Neural cell (in vitro differentiated cells): ENCODE data around the gene JAK3. TPM values are rescaled to one million over a fixed set of nuclear protein-coding genes. Genes with fewer than 3 reads are reported as not detected.

ENCODE experiments used
- H2AFZ ChIP-seq: fragments of 200-600, 300-800 bp; sonication (generic), shearing (Covaris generic); 2 replicates; pipeline ENCODE4 v1.6.0; 2014; ENCODE audit warnings: low read depth, mild to moderate bottlenecking, antibody characterized with exemption, low read length, moderate library complexity
- H3F3A ChIP-seq: fragments of 200-600 bp; shearing (Covaris generic); 2 replicates; pipeline ENCODE4 v1.6.1; 2016; ENCODE audit warnings: mild to moderate bottlenecking, moderate library complexity, mixed read lengths, antibody characterized with exemption, low read length; ENCODE audit not compliant: insufficient read depth, poor library complexity, severe bottlenecking
- H3K27ac ChIP-seq: fragments of 200-600, 300-800 bp; sonication (generic), shearing (Covaris generic); 2 replicates; pipeline ENCODE4 v1.5.1; 2014; ENCODE audit warnings: mild to moderate bottlenecking, low read length, moderate library complexity
- H3K27me3 ChIP-seq: fragments of 300-800, 200-600 bp; sonication (generic), shearing (Covaris generic); 2 replicates; pipeline ENCODE4 v1.6.0; 2014; ENCODE audit warnings: mild to moderate bottlenecking, low read depth, low read length, moderate library complexity; ENCODE audit not compliant: insufficient read depth
- H3K36me3 ChIP-seq: fragments of 300-800, 200-600 bp; sonication (generic), shearing (Covaris generic); 2 replicates; pipeline ENCODE4 v1.5.1; 2014; ENCODE audit warnings: mild to moderate bottlenecking, antibody characterized with exemption, low read length, moderate library complexity; ENCODE audit not compliant: insufficient read depth
- H3K4me2 ChIP-seq: fragments of 300-800, 200-600 bp; sonication (generic), shearing (Covaris generic); 2 replicates; pipeline ENCODE4 v1.6.0; 2014; ENCODE audit warnings: mild to moderate bottlenecking, low read length
- H3K4me3 ChIP-seq: fragments of 300-800, 200-600 bp; sonication (generic), shearing (Covaris generic); 2 replicates; pipeline ENCODE4 v1.5.1; 2014; ENCODE audit warnings: mild to moderate bottlenecking, low read length, moderate library complexity
- H3K79me2 ChIP-seq: fragments of 200-600 bp; shearing (Covaris generic); replicated peaks from 2 replicates; pipeline ENCODE4 v1.6.0; 2014; ENCODE audit warnings: mild to moderate bottlenecking, low read length, moderate library complexity; ENCODE audit not compliant: insufficient read depth
- H3K9ac ChIP-seq: fragments of 300-800, 200-600 bp; sonication (generic), shearing (Covaris generic); 2 replicates; pipeline ENCODE4 v1.6.1; 2016; ENCODE audit warnings: mild to moderate bottlenecking, low read length, mixed read lengths
- H3K9me2 ChIP-seq: fragments of 200-600 bp; shearing (Covaris generic); 2 replicates; pipeline ENCODE4 v1.6.1; 2016; ENCODE audit warnings: mild to moderate bottlenecking, low read length, mixed read lengths; ENCODE audit not compliant: insufficient read depth
- H3K9me3 ChIP-seq: fragments of 200-600, 300-800 bp; sonication (generic), shearing (Covaris generic); 2 replicates; pipeline ENCODE4 v1.6.1; 2016; ENCODE audit warnings: mild to moderate bottlenecking, mixed run types, low read length, moderate library complexity, mixed read lengths
- H4K20me1 ChIP-seq: fragments of 200-600 bp; shearing (Covaris generic); 2 replicates; pipeline ENCODE4 v1.6.1; 2016; ENCODE audit warnings: mild to moderate bottlenecking, mixed run types; ENCODE audit not compliant: insufficient read depth
- CTCF ChIP-seq: fragments of 450-650 bp; IDR thresholded peaks from 2 replicates; pipeline ENCODE4 v1.5.1; 2014; ENCODE audit warnings: antibody characterized with exemption, mild to moderate bottlenecking, moderate library complexity; ENCODE audit not compliant: poor library complexity, severe bottlenecking
- EP300 ChIP-seq: fragments of 450-650 bp; conservative IDR thresholded peaks from 2 replicates; pipeline ENCODE4 v1.6.1; 2014; ENCODE audit warnings: antibody characterized with exemption, mild to moderate bottlenecking, moderate library complexity; ENCODE audit not compliant: poor library complexity, severe bottlenecking
- EZH2 ChIP-seq: fragments of 200-600, 300-800 bp; shearing (Covaris generic), sonication (generic); IDR thresholded peaks from 2 replicates; pipeline ENCODE4 v1.6.1; 2014; ENCODE audit warnings: antibody characterized with exemption, low read length, borderline replicate concordance, mild to moderate bottlenecking; ENCODE audit not compliant: insufficient read depth, poor library complexity, severe bottlenecking
- MXI1 ChIP-seq: fragments of 450-650 bp; conservative IDR thresholded peaks from 2 replicates; pipeline ENCODE4 v1.6.1; 2014; ENCODE audit warnings: antibody characterized with exemption, mild to moderate bottlenecking; ENCODE audit not compliant: poor library complexity, severe bottlenecking
- POLR2AphosphoS5 ChIP-seq: IDR thresholded peaks from 2 replicates; pipeline ENCODE4 v1.6.1; 2012
- RAD21 ChIP-seq: fragments of 450-650 bp; conservative IDR thresholded peaks from 2 replicates; pipeline ENCODE4 v1.6.1; 2014; ENCODE audit warnings: antibody characterized with exemption, mild to moderate bottlenecking, moderate library complexity
- REST ChIP-seq: IDR thresholded peaks from 2 replicates; pipeline ENCODE4 v1.6.1; 2012; ENCODE audit warnings: borderline replicate concordance
- SMC3 ChIP-seq: fragments of 450-650 bp; conservative IDR thresholded peaks from 2 replicates; pipeline ENCODE4 v1.6.1; 2014; ENCODE audit warnings: antibody characterized with exemption, mild to moderate bottlenecking, moderate library complexity; ENCODE audit not compliant: poor library complexity
- TAF1 ChIP-seq: IDR thresholded peaks from 2 replicates; pipeline ENCODE4 v1.6.1; 2012; ENCODE audit warnings: low read depth
- polyA plus RNA-seq: library from polyadenylated mRNA; depleted of rRNA; stranded (reverse); fragments of >200 nt; gene quantifications from 2 replicates; pipeline ENCODE4 v1.2.3, GENCODE V29; 2014

JAK3 gene
- polyA plus RNA-seq, 1 donor from 2014 or later, result 0.11 TPM

GRCh38 chr19:17831419-17831888 lies 16.3 kb downstream of the JAK3 start (continued):
- TF ChIP-seq EZH2, result no peak

- H3K4me3 ChIP-seq, result peak overlapping the region; percentile 67
- TF ChIP-seq MXI1, result no peak
- no peak for TF ChIP-seq EZH2
- no peak for TF ChIP-seq POLR2AphosphoS5
- TF ChIP-seq CTCF, result no peak
- no peak for TF ChIP-seq SMC3
- TF ChIP-seq TAF1, result no peak
- no peak for TF ChIP-seq EP300
- no peak for TF ChIP-seq RAD21
- no peak for TF ChIP-seq REST
- H3K79me2 ChIP-seq, result no peaks in the 10 kb centered on the region
- H3K9me2 ChIP-seq, result no peaks in the 10 kb centered on the region
- H3F3A ChIP-seq, result no peaks in the 10 kb centered on the region
- peak overlapping the region; percentile 46 for H3K4me2 ChIP-seq
- no peaks in the 10 kb centered on the region for H3K27me3 ChIP-seq
- H3K9ac ChIP-seq, result peak overlapping the region; percentile 54
- no peaks in the 10 kb centered on the region for H4K20me1 ChIP-seq
- H2AFZ ChIP-seq, result peak overlapping the region; percentile 60
- no peaks in the 10 kb centered on the region for H3K36me3 ChIP-seq
- no peaks in the 10 kb centered on the region for H3K9me3 ChIP-seq
- peak overlapping the region; percentile 51 for H3K27ac ChIP-seq
Measured at GRCh38 chr19:17830567-17831418, 17.0 kb downstream of the JAK3 start.
